IPS DF 4.7 (cell line): ENCODE data around the gene HNRNPH1.

Experiments
- DNase-seq: peaks from one replicate; pipeline ENCODE4 v3.0.0-alpha.2; 2013; ENCODE audit warnings: low spot score; ENCODE audit errors: extremely low read depth

Gene HNRNPH1

DNA sequence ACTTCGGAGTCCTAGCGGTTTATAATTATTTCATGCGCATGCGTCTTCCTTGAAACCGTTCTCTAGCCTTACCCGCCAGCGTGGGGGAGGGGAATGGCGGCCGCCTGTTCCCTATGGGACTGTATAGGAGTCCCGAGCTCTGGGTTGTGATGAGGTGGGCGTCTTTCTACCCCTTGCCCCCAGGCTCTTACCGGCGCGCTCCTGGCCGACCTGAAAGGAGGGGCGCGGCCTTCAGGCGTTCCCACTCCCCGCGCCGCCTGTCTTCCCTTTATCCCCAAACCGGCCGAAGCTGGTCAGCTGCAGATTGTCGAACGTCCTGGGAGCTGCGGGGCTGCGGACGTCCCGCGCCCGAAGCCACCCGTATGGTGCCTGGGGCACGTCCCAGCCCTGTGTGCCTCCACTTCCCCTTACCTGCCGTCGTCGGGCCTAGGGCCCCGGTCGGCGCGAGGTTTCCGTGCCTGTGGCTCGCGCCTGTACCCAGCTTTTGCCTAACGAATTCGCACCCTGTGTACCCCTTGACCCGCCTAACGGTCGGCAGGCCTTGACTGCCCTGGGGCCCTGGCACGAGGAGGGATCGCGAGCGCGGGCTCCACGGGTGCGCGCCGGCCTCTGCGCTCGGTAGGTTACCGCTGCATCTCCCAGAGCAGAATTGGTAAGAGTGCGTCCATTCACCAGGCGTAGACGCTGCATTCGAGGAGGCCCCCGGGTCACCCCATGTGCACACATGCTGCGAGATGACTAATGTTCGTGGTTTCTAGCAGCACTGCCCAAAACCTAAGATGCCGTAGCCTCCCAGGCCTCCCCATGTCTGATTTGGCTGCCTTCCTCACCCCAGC, 653 bp upstream of the HNRNPH1 start:
- no peak for DNase-seq

GRCh38 chr5:179621551-179622214, 1.8 kb downstream of the HNRNPH1 start:
- DNase-seq = no peak

DNA sequence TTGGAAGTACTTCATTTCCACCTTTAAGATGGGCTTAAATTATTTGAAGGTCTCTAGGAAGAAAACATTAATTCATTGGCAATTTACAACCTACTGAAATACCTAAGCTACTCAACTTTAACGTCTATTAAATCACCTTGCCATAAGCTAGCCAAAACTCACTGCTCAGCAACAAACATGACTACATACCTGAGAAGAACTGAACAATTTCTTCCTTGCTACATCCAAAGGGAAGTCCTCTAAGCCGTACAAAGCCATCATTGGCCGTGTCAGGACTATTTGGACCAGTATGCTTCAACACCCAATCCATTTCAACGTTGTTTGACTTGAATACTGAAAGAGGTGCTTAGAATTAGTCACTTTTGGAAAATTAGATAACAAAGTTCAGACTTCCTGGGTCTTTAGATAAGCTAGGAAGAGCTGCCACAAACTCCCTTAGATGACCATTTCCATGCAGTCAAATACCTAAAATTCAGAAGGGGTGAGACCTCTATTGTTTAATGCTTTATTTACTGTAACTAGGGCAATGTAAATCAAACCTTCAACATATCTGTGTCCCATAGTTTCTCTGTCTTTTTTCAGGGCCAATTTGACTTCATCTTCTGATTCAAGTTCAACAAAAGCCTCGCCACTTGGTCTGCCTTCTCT, 2.6 kb downstream of the HNRNPH1 start:
- no peak for DNase-seq

DNA sequence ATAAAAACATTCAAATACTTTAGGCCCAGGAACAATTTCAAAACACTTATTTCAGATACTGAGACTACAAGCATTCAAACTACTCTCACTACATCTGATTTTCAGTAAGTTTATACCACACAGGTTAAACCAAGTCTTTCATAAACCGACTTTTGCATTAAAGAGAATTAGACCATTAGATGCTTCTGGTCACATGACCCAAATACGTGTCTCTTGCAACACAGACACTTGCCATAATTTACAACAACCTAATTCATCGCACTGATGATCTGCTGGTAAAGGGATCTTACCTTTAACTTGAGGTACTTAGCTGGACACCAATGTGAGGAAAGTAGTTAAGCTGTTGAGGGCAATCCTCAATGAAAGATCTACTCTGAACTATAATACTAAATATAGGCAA, 3.2 kb downstream of the HNRNPH1 start:
- DNase-seq = no peak

DNA sequence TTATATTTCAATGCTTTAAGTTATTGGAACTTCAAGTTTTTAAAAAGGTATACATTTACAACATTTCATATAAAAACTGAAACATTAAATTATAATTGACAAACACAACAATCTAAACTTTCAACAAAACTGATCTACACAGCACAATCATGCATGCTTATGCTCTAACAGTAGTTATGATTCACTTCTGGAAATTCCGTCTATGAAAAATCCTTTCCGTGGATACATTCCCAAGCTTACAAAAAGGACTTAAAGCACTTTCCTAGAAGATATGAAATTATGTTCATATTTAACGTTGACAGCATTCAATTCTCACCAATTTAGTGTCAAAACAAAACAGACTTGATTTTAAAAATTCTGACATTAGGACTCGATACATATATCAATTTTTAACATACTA, 3.7 kb downstream of the HNRNPH1 start:
- DNase-seq = no peak

- DNase-seq = no peak
These were observed 4.4 kb downstream of the HNRNPH1 start for GRCh38 chr5:179618923-179619554.

DNA sequence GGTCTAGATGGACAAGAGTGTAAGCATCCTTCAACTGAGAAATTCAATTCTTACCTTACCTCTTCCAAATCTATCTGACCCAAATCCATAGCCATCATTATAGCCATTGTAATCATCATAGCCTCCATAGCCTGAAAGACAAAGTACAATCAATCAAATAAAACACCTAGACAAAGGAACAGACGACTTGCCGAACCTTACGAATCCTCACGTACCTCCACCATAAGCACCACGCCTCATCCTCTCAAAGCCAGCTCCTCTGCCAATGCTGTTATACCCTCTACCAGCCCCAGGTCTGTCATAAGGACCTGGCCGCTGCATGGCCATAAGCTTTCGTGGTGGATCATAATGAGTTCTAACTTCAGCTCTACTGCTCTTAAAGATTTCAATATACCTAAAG, 5.5 kb downstream of the HNRNPH1 start:
- DNase-seq = no peak

- DNase-seq = no peak
These were observed 7.4 kb downstream of the HNRNPH1 start for GRCh38 chr5:179616002-179616594.

GRCh38 chr5:179615203-179615602, 8.3 kb downstream of the HNRNPH1 start:
- DNase-seq = no peak

DNA sequence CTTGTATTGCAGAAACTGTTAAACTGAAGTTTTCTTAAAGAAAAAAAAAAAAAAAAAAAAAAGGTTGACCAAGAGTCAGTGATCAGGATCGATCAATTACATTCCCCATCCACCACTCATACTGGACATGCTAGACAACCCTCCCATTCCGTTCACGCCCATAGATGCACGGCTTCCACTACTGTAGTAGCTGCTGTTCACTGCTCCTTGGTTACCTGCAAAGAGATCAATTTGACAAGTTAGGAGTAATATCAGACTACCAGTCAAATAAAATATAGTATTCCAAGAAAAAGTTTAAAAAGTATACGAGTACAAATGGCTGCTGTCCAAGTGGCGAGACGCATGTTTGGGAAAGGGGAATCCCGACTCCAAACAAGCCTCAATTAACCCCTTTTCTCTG, 8.7 kb downstream of the HNRNPH1 start:
- no peak for DNase-seq

GRCh38 chr5:179613460-179614071, 9.9 kb downstream of the HNRNPH1 start:
- no peak for DNase-seq

DNA sequence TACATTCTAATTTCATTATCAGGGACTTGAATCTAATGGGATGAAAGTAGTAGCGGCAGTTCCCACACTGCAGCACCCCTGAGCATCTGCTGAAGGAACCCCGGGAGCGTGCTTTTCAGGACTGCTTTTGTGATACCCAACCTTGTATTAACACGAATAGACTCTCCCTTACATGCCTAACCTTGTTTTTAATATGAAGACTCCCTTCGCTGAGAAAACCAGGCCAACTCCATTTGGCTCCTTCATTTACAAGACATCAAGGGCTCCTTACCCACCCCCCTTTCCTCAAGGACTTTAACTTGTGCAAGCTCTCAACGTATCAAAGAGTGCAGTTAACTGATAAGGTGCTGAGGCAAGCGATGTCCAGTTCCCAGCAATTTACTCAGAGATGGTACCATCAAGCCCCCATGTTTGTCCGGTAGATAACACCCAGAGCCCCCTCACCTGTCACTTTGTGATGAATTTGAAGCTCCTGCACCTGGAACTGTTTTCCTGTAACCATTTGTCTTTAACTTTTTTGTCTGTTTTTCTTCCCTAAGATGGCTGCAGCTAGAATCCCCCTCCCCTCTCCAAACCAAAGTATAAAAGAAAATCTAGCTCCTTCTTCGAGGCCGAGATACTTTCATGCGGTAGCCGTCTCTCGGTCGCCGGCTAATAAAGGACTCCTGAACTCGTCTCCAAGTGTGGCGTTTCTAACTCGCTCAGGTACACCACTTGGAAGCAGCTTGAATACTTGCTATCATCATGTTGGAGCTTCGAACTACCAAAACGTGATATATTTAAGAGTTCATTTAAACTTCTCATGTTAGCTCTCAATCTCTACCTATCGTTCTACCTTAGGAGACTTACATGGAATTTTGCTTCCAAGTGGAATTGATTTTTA, 10.7 kb downstream of the HNRNPH1 start:
- DNase-seq = no peak

GRCh38 chr5:179610903-179611265, 12.6 kb downstream of the HNRNPH1 start:
- no peak for DNase-seq

GRCh38 chr5:179610109-179610902, 13.2 kb downstream of the HNRNPH1 start:
- no peak for DNase-seq

GRCh38 chr5:179609834-179610108, 13.7 kb downstream of the HNRNPH1 start:
- DNase-seq = no peak

- no peak for DNase-seq
These were observed 15.3 kb downstream of the HNRNPH1 start for GRCh38 chr5:179608131-179608581.

DNA sequence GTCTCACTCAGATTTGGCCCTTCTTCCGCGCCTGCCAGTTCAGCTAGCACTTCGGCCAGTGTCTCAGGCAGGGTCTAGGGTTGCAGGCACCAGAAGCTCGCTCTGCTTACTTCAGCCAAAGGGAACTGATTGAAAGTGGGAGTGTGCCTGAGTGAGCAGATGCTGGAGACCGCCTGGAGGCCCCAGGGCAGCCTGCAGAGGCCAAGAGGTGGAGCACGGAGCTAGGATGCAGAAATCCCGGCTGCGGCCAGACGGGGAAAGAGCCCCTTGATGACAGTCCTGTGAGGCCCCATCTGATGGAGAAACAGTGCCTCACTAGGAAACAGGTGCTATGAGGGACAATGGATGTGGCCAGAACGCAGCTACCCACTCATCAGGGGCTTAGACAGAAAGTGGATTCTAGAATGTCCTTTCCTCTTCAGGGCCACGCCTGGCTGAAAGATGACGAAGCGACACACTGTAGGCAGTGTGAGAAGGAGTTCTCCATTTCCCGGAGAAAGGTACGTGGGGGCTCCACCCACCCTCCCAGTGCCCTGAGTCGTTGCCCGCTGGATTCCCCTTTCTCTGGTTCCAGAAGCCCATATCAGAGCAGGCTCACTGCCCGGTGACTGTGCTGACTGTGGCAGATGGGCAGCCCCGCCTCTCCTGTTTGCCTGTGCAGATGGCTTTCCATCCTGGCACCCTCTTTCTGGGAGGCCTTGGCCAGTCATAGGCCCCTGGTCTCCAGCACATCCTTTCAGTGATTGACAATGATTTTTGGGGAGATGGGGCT, 16.1 kb downstream of the HNRNPH1 start:
- no peak for DNase-seq

DNA sequence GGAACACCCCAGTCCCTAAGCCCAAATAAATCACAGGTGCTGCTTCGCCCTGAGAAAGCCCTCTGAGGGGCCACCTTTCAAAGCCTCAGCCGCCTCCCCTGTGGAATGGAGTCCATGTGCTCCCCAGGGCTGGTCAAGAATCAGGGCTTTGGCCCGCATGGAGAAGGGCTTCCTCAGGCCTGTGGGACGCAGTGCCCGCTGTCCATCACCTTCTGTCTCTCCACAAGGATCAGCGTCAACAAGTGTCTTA, 16.6 kb downstream of the HNRNPH1 start:
- DNase-seq = no peak
